SK-N-SH (cell line): ENCODE measurements around the gene MDK. TPM values are rescaled to one million over a fixed set of nuclear protein-coding genes. Genes with fewer than 3 reads are reported as not detected.

Experiments used
- CTCF ChIA-PET: fragments of 300-600, 350-600 bp; formaldehyde crosslinking; extraction: SDS; loops from one replicate; lab custom pipeline; 2021; lab: Yijun Ruan, JAX
- POLR2A ChIA-PET: fragments of 350-600 bp; sonication (Branson Sonifier 250); formaldehyde crosslinking; extraction: SDS; loops from one replicate; lab custom pipeline; 2020; ENCODE audit warnings: antibody characterized with exemption, inconsistent platforms; lab: Yijun Ruan, JAX
- DNase-seq: peaks from one replicate; pipeline ENCODE4 v3.0.0; 2012
- H2AFZ ChIP-seq: fragments of 200-600 bp; sonication (generic); 2 replicates; pipeline ENCODE4 v1.8.1; 2016; ENCODE audit warnings: antibody characterized with exemption, mild to moderate bottlenecking, low read depth
- H3F3A ChIP-seq: fragments of 200-600 bp; sonication (generic); replicated peaks from 2 replicates; pipeline ENCODE3; 2016; ENCODE audit warnings: antibody characterized with exemption, mild to moderate bottlenecking; ENCODE audit not compliant: insufficient read depth
- H3K27ac ChIP-seq, 2 experiments: fragments of 200-500 bp in 1 of 2; fragments of 200-600 bp in 1 of 2; sonication (Bioruptor generic) in 1 of 2; sonication (generic), shearing (Covaris generic) in 1 of 2; 2 replicates each; pipeline versions ENCODE4 v1.5.1 to v1.6.1; 2014 to 2016; ENCODE audit warnings: low read depth in 2 of 2, inconsistent platforms in 1 of 2, low read length in 1 of 2, mild to moderate bottlenecking in 1 of 2, mixed read lengths in 1 of 2
- H3K27me3 ChIP-seq: fragments of 200-600 bp; sonication (generic), shearing (Covaris generic); 2 replicates; pipeline ENCODE4 v1.6.1; 2016; ENCODE audit warnings: mixed run types; ENCODE audit not compliant: insufficient read depth
- H3K36me3 ChIP-seq, 2 experiments: fragments of 200-500 bp in 1 of 2; fragments of 200-600 bp in 1 of 2; sonication (Bioruptor generic) in 1 of 2; sonication (generic) in 1 of 2; replicated peaks in 1 of 2; 2 replicates each; pipeline versions ENCODE3 to v1.5.1; 2014 to 2016; ENCODE audit warnings: low read length in 1 of 2, mild to moderate bottlenecking in 1 of 2; ENCODE audit not compliant: insufficient read depth in 2 of 2, control insufficient read depth in 1 of 2
- H3K4me1 ChIP-seq, 2 experiments: fragments of 200-500 bp in 1 of 2; fragments of 200-600 bp in 1 of 2; sonication (Bioruptor generic) in 1 of 2; sonication (generic), shearing (Covaris generic) in 1 of 2; 2 replicates each; pipeline versions ENCODE4 v1.5.1 to v1.6.1; 2014 to 2016; ENCODE audit warnings: low read depth in 1 of 2, low read length in 1 of 2, mixed run types in 1 of 2; ENCODE audit not compliant: insufficient read depth in 2 of 2, control insufficient read depth in 1 of 2
- H3K4me2 ChIP-seq: fragments of 200-600 bp; sonication (generic), shearing (Covaris generic); 2 replicates; pipeline ENCODE4 v1.6.1; 2017; ENCODE audit warnings: mixed run types
- H3K4me3 ChIP-seq, 2 experiments: fragments of 200-500 bp in 1 of 2; fragments of 200-600 bp in 1 of 2; sonication (Bioruptor generic) in 1 of 2; sonication (generic), shearing (Covaris generic) in 1 of 2; 2 replicates each; pipeline versions ENCODE4 v1.5.1 to v1.8.1; 2014 to 2016; ENCODE audit warnings: low read depth in 2 of 2, inconsistent platforms in 1 of 2, low read length in 1 of 2, mild to moderate bottlenecking in 1 of 2, mixed read lengths in 1 of 2, moderate library complexity in 1 of 2
- H3K79me2 ChIP-seq: fragments of 200-600 bp; sonication (generic); 2 replicates; pipeline ENCODE4 v1.8.1; 2017; ENCODE audit warnings: mild to moderate bottlenecking; ENCODE audit not compliant: insufficient read depth
- H3K9ac ChIP-seq: fragments of 200-600 bp; sonication (generic); 2 replicates; pipeline ENCODE4 v1.6.1; 2017; ENCODE audit warnings: mixed run types
- H3K9me2 ChIP-seq: fragments of 200-600 bp; sonication (generic); 2 replicates; pipeline ENCODE4 v1.6.1; 2017; ENCODE audit warnings: mixed run types
- H3K9me3 ChIP-seq: fragments of 200-600 bp; sonication (generic); 2 replicates; pipeline ENCODE4 v1.6.1; 2017; ENCODE audit warnings: mixed run types, mild to moderate bottlenecking, moderate library complexity
- H4K20me1 ChIP-seq: fragments of 200-600 bp; sonication (generic); 2 replicates; pipeline ENCODE4 v1.6.1; 2017; ENCODE audit warnings: mild to moderate bottlenecking, mixed run types; ENCODE audit not compliant: insufficient read depth
- CTCF ChIP-seq: fragments of 200-600 bp; sonication (generic); IDR thresholded peaks from 2 replicates; pipeline ENCODE4 v1.6.1; 2017; ENCODE audit warnings: antibody characterized with exemption, mild to moderate bottlenecking, moderate library complexity
- EP300 ChIP-seq, 2 experiments: IDR thresholded peaks; 2 replicates each; pipeline versions ENCODE4 v1.4.0 to v1.6.1; 2012; ENCODE audit warnings: borderline replicate concordance in 1 of 2, low read depth in 1 of 2, low read length in 1 of 2
- EZH2phosphoT487 ChIP-seq: fragments of 200-600 bp; sonication (generic); IDR thresholded peaks from 2 replicates; pipeline ENCODE4 v1.6.1; 2017; ENCODE audit warnings: low read depth, mixed run types, mild to moderate bottlenecking, antibody characterized with exemption, moderate library complexity, borderline replicate concordance
- FOSL2 ChIP-seq: IDR thresholded peaks from 2 replicates; pipeline ENCODE4 v1.4.0; 2012; ENCODE audit warnings: low read depth, mild to moderate bottlenecking, moderate library complexity, borderline replicate concordance
- FOXJ3 ChIP-seq: sonication (generic); formaldehyde crosslinking; IDR thresholded peaks from 2 replicates; pipeline ENCODE4 v1.5.1; 2020; ENCODE audit warnings: mild to moderate bottlenecking, missing genetic modification reagents
- FOXM1 ChIP-seq: IDR thresholded peaks from 2 replicates; pipeline ENCODE4 v1.4.0; 2012; ENCODE audit warnings: low read depth, mild to moderate bottlenecking
- GABPA ChIP-seq: IDR thresholded peaks from 2 replicates; pipeline ENCODE4 v1.4.0; 2012; ENCODE audit warnings: low read depth, mild to moderate bottlenecking
- GATA2 ChIP-seq: sonication (generic); formaldehyde crosslinking; IDR thresholded peaks from 2 replicates; pipeline ENCODE4 v1.5.0; 2020; ENCODE audit warnings: mild to moderate bottlenecking, missing genetic modification reagents
- IRF3 ChIP-seq: fragments of 150-350 bp; IDR thresholded peaks from 2 replicates; pipeline ENCODE4 v1.6.1; 2016; ENCODE audit warnings: mild to moderate bottlenecking, low read depth, low read length
- JUND ChIP-seq: IDR thresholded peaks from 2 replicates; pipeline ENCODE4 v1.4.0; 2012
- MAX ChIP-seq: IDR thresholded peaks from 2 replicates; pipeline ENCODE4 v1.4.0; 2012; ENCODE audit warnings: low read depth
- MEF2A ChIP-seq: IDR thresholded peaks from 2 replicates; pipeline ENCODE4 v1.4.0; 2012; ENCODE audit warnings: low read depth, borderline replicate concordance
- MXI1 ChIP-seq: IDR thresholded peaks from 2 replicates; pipeline ENCODE4 v1.6.1; 2012; ENCODE audit warnings: mild to moderate bottlenecking, low read depth, low read length, improper control_type of control experiment
- NFIC ChIP-seq: IDR thresholded peaks from 2 replicates; pipeline ENCODE4 v1.4.0; 2012; ENCODE audit warnings: borderline replicate concordance
- NRF1 ChIP-seq: IDR thresholded peaks from 2 replicates; pipeline ENCODE4 v1.6.1; 2012; ENCODE audit warnings: low read depth, mild to moderate bottlenecking, low read length
- RAD21 ChIP-seq: IDR thresholded peaks from 2 replicates; pipeline ENCODE4 v1.6.1; 2012; ENCODE audit warnings: mild to moderate bottlenecking, low read length
- SMC3 ChIP-seq: IDR thresholded peaks from 2 replicates; pipeline ENCODE4 v1.6.1; 2012; ENCODE audit warnings: low read depth, low read length, improper control_type of control experiment
- TAF1 ChIP-seq: IDR thresholded peaks from 2 replicates; pipeline ENCODE4 v1.6.1; 2012; ENCODE audit warnings: low read depth, mild to moderate bottlenecking, low read length, moderate library complexity, borderline replicate concordance
- TCF12 ChIP-seq: IDR thresholded peaks from 2 replicates; pipeline ENCODE4 v1.4.0; 2012
- TEAD4 ChIP-seq: IDR thresholded peaks from 2 replicates; pipeline ENCODE4 v1.4.0; 2012; ENCODE audit warnings: mild to moderate bottlenecking, borderline replicate concordance; ENCODE audit not compliant: insufficient read depth
- USF2 ChIP-seq: fragments of 150-350 bp; IDR thresholded peaks from 2 replicates; pipeline ENCODE4 v1.6.1; 2017; ENCODE audit warnings: antibody characterized with exemption, low read length, low read depth, borderline replicate concordance
- ZBTB33 ChIP-seq: IDR thresholded peaks from 2 replicates; pipeline ENCODE4 v1.4.0; 2012; ENCODE audit warnings: low read depth, borderline replicate concordance
- WGBS: methylation state at CpG from one replicate; pipeline ENCODE4 v1.1.6; 2017; ENCODE audit warnings: low lambda C conversion rate; 5-methylcytosine and 5-hydroxymethylcytosine counted together
- polyA plus RNA-seq, 3 experiments: library from polyadenylated mRNA; depleted of rRNA; stranded (reverse); fragments of >200 nt; gene quantifications; 2 replicates each; pipeline ENCODE4 v1.2.3, GENCODE V29; 2012

The MDK gene
- polyA plus RNA-seq, 1 of the 3 experiments (the other 2 are of a cell fraction), result 2,395 TPM

- Histone ChIP-seq H3K9me3 (no peaks in the 10 kb centered on the region), H3K9me2 (no peaks in the 10 kb centered on the region), H3K4me1 (peaks cover 10 to 23% of the 10 kb centered on the region in 2 experiments; a peak in 2 of 4 replicates), H3K27ac (peak overlapping the region; percentile 15 to 88; a peak in 3 of 4 replicates), H4K20me1 (no peaks in the 10 kb centered on the region), H3K27me3 (no peaks in the 10 kb centered on the region), H3K4me3 (peak overlapping the region; percentile 71 to 88), H3K79me2 (no peaks in the 10 kb centered on the region; the same call in 1 of the 2 replicates), H3K36me3 (peaks cover 0 to 10% of the 10 kb centered on the region in 2 experiments)
- WGBS, result 7% methylated on average over 14 of the region's 66 CpGs
- CTCF ChIA-PET, result interaction anchor here (0.8 to 5.3 kb wide), 16 partner anchors 8 to 236 kb away, joined by 3 to 37 read pairs (median 6); partner anchors contain the start of genes ATG13, CHRM4 and DGKZ
- TF ChIP-seq FOXM1 (no peak), EZH2phosphoT487 (no peak), FOSL2 (no peak), USF2 (no peak), MAX (peak; percentile 74), MEF2A (no peak), FOXJ3 (CRISPR knock-in tag) (no peak), ZBTB33 (no peak), MXI1 (peak; percentile 33), TAF1 (0 out of 2 replicates have a peak, but pooled peaks have one; percentile 16), SMC3 (no peak), TCF12 (no peak), JUND (no peak), TEAD4 (no peak), RAD21 (no peak), GATA2 (CRISPR knock-in tag) (no peak), GABPA (no peak), IRF3 (no peak), NRF1 (no peak), NFIC (no peak), EP300 (IDR thresholded peaks at IDR 0.05; ENCODE audit: borderline replicate concordance in 1 of 2, low read depth in 1 of 2, low read length in 1 of 2) (no peak), CTCF (no peak)
- TF ChIP-seq, all 33 proteins: peak for 3
- H2AFZ ChIP-seq, result peak overlapping the region; percentile 56; the same call in 1 of the 2 replicates
- POLR2A ChIA-PET, result interaction anchor here (1.4 kb wide), 1 partner anchor 10 kb away, joined by 7 read pairs; the partner anchor contains the start of gene CHRM4
- H3K4me2 ChIP-seq, result peak overlapping the region; percentile 90
- peak; percentile 82 for DNase-seq
- H3K9ac ChIP-seq, result peak overlapping the region; percentile 84
- peaks cover 3% of the 10 kb centered on the region for H3F3A ChIP-seq
These were observed 563 bp downstream of the MDK start for GRCh38 chr11:46381819-46382645.
